OCI-LY7 (cell line): ENCODE data around the gene TRPV6.

ENCODE experiments used
- EZH2phosphoT487 ChIP-seq: fragments of 200-600 bp; sonication (generic); IDR thresholded peaks from 2 replicates; pipeline ENCODE4 v1.6.1; 2018; ENCODE audit warnings: low read depth, borderline replicate concordance, mild to moderate bottlenecking, mixed run types, antibody characterized with exemption, low read length, moderate library complexity, mixed read lengths
- TF ChIP-seq, protein P1 (sequence below): fragments of 200-600 bp; sonication (generic); conservative IDR thresholded peaks from 2 replicates; pipeline ENCODE4 v1.5.1; 2014; ENCODE audit warnings: mild to moderate bottlenecking, antibody characterized with exemption, low read length, moderate library complexity, mixed read lengths

DNA sequence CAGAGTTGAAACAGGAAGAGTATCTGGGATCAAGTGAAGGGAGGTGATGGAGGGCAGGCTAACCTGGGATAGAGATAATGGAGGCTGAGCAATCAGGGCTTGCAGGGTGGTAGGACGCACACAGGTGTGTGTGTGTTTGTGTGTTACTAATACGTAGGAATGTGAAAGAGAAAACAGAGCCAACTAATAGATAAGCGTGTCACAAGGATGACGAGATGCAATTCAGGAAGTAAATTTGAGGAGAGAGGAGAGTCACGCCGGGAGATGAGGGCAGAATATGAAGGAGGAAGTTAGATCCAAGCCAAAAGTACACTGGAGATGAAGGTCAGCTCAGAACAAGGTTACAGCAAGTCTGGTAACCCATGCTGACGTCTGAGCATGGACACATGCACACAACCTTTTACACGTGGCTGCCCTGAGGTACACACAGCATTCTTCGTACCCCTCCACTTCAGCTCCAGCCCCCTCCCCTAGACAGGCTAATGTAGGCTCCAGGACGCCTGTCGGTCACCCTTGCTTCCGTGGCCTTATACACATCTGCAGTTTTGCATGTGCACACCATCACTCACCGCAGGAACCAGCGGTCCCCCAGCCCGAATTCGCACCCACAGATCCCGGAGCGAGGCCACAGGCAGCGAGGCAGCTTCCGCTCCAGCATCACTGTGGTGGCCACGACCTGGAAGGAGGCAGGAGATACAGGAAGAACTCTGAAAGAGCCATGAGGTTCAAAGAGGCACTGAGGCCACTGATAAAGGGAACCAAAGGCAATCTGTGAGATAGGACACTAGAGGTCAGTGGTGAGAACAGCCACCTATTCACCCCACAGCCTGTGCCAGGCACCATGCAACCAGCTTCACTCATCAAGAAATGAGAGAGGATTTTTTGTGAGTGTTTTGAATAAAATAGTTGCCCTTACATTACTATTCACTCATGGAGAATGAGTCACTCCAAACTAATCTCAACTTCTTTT lies 23.7 kb upstream of the TRPV6 start:
- TF ChIP-seq, protein P1, sequence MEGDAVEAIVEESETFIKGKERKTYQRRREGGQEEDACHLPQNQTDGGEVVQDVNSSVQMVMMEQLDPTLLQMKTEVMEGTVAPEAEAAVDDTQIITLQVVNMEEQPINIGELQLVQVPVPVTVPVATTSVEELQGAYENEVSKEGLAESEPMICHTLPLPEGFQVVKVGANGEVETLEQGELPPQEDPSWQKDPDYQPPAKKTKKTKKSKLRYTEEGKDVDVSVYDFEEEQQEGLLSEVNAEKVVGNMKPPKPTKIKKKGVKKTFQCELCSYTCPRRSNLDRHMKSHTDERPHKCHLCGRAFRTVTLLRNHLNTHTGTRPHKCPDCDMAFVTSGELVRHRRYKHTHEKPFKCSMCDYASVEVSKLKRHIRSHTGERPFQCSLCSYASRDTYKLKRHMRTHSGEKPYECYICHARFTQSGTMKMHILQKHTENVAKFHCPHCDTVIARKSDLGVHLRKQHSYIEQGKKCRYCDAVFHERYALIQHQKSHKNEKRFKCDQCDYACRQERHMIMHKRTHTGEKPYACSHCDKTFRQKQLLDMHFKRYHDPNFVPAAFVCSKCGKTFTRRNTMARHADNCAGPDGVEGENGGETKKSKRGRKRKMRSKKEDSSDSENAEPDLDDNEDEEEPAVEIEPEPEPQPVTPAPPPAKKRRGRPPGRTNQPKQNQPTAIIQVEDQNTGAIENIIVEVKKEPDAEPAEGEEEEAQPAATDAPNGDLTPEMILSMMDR = peak; percentile 73
- TF ChIP-seq EZH2phosphoT487 = no peak
